ENCODE data around the gene CDKAL1. TPM values are rescaled to one million over a fixed set of nuclear protein-coding genes. Genes with fewer than 3 reads are reported as not detected.
"Not testable (repeated sequence)": the region's sequence is repeated elsewhere in the genome, so short reads cannot be mapped to it uniquely, and the experiment has no call there.

The CDKAL1 gene
- total RNA-seq, 1 experiment from 2014 or later, result 21.8 TPM

DNA sequence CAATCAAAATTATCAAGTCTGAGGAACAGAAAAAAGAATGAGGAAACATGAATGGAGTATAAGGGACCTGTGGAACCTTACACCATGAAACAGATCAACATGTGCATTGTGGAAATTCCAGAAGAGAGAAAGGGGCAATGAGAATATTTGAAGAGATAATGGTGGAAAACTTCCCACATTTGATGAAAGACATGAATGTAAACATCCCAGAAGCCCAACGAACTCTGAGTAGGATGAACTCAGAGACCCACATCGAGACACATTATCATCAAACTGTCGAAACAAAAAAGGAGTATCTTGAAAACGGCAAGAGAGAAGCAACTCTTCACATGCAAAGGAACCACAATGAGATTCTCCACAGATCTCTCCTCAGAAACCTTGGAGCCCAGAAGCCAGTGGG lies 371.1 kb downstream of the CDKAL1 start:
- Histone ChIP-seq H3K4me3 (no peak overlapping the region), H3K9me3 (replicated peaks) (no peaks in the 10 kb centered on the region), H3K27me3 (no peaks in the 10 kb centered on the region), H3K4me1 (no peaks in the 10 kb centered on the region), H3K27ac (no peak overlapping the region), H3K36me3 (no peaks in the 10 kb centered on the region)
- DNase-seq, result no peak

DNA sequence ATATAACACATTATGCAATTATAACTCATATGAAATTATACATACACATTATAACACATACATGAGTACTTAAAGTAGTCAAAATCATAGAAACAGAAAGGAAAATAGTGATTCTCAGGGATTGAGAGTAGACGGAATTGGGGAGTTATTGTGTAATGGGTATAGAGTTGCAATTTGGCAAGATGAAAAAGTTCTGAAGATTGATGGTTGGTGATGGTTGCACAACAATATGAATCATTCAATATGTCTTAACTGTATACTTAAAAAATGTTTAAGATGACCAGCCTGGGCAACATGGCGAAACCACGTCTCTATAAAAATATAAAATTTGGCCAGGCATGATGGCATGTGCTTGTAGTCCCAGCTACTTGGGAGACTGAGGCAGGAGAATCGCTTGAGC lies 372.7 kb downstream of the CDKAL1 start:
- H3K27ac ChIP-seq, result no peak overlapping the region
- no peak for DNase-seq
- no peaks in the 10 kb centered on the region for H3K27me3 ChIP-seq
- no peak overlapping the region for H3K4me3 ChIP-seq
- no peaks in the 10 kb centered on the region for H3K36me3 ChIP-seq
- H3K9me3 ChIP-seq (replicated peaks), result no peaks in the 10 kb centered on the region
- no peaks in the 10 kb centered on the region for H3K4me1 ChIP-seq

DNA sequence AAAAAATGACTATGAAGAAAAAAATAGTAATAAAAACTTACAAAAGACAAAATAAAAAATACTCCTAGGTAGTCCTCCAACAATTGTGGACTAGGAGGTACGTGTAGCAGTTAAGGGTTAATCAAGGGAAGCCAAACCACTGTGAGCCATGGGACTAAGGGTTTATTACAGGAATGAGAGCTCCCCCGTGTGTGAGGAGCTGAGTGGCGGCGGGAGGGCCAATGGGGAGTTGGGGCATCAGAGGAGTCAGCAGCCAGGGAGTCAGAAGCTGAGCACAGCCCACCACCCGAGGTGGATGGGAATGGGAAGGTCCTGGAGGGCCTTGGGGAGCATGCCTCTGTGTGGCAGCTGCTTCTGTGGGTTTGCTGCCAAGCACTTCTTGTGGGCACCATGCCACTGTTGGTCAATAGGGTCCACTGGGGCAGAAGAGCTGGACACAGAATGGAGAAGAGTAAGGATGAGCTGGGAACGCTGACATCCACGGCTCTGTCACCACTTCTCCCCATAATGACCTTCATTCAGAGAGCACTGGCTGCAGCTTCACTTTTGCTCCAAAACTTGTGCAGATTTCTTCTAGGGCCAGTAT lies 373.3 kb downstream of the CDKAL1 start:
- H3K27me3 ChIP-seq, result no peaks in the 10 kb centered on the region
- no peaks in the 10 kb centered on the region for H3K36me3 ChIP-seq
- H3K4me3 ChIP-seq, result no peak overlapping the region
- no peak for DNase-seq
- no peak overlapping the region for H3K27ac ChIP-seq
- H3K4me1 ChIP-seq, result no peaks in the 10 kb centered on the region
- H3K9me3 ChIP-seq (replicated peaks), result no peaks in the 10 kb centered on the region

DNA sequence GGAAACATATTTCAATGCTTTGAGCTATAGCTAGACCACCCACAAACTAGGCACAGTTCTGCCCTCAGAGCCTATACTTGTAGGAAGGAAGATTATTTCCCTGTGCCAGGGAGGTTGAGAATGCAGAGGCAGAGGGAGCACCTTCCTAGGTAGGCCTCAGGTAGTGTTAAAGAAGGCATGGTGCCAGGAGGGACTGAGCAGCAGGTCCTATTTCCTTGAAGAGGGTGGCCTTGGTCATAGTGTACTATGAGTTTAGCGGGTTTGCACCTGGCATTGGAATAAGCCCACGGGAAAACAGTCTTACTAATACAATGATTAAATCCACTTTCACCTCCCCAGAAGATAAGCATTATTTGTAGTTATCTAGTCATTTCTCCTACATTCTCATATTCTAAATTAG lies 375.4 kb downstream of the CDKAL1 start:
- Histone ChIP-seq H3K36me3 (no peaks in the 10 kb centered on the region), H3K27ac (no peak overlapping the region), H3K9me3 (replicated peaks) (no peaks in the 10 kb centered on the region), H3K4me1 (no peaks in the 10 kb centered on the region), H3K4me3 (no peak overlapping the region), H3K27me3 (no peaks in the 10 kb centered on the region)
- DNase-seq, result no peak

DNA sequence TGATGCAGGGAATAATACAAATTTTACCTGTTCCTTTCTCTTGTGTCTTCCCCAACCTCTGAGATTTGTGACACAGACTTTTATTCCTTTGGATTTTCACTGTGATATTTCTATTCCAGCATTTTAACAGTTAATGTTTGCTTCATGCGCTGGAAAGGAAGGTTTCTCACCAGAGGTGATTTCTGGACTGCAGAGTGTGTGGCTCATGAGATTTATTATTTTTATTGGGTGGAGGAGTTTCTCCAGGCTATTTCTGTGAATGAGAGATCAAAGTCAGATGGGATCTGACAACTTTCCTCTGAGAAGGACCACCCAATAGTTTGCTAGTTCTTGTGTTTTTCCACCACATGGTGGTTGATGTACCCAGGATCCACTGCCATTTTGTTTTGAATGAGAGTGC lies 377.5 kb downstream of the CDKAL1 start:
- H3K36me3 ChIP-seq, result no peaks in the 10 kb centered on the region
- no peak overlapping the region for H3K27ac ChIP-seq
- no peaks in the 10 kb centered on the region for H3K27me3 ChIP-seq
- DNase-seq, result no peak
- no peaks in the 10 kb centered on the region for H3K4me1 ChIP-seq
- no peak overlapping the region for H3K4me3 ChIP-seq
- no peaks in the 10 kb centered on the region for H3K9me3 ChIP-seq (replicated peaks)

DNA sequence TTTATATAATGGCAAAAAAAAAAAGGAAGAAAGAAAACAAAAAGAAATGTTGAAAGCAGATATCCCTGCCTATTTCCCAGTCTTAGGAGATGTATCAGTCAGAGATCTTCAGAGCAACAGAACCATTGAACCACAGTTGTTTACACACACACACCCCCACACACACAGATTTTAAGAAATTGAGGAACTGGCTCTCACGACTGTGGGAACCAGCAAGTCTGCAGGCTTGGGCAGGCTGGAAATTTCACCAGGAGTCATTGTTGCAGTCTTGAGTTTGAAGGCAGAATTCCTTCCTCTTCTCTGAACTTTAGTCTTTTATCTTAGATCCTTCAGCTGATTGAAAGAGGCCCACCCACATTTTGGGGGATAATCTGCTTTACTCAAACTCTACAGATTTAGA lies 380.9 kb downstream of the CDKAL1 start:
- H3K27me3 ChIP-seq, result no peaks in the 10 kb centered on the region
- H3K4me3 ChIP-seq, result no peak overlapping the region
- no peak overlapping the region for H3K27ac ChIP-seq
- H3K36me3 ChIP-seq, result no peaks in the 10 kb centered on the region
- no peak for DNase-seq
- H3K4me1 ChIP-seq, result no peaks in the 10 kb centered on the region
- H3K9me3 ChIP-seq (replicated peaks), result no peaks in the 10 kb centered on the region

DNA sequence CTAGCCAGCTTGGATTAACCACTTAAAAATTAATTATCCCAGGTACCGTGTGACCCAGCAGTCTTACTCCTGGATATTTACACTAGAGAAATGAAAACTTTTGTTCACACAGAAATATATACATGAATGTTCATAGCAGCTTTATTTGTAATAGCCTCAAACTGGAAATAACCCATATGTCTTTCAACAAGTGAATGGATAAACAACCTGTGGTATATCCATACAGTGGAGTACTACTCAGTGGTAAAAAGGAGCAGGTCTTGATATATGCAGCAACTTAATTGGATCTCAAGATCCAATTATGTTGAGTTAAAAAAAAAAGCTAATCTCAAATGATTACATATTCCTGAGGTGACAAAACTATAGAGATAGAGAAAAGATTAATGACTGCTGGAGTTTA lies 381.4 kb downstream of the CDKAL1 start:
- Histone ChIP-seq H3K4me3 (no peak overlapping the region), H3K36me3 (no peaks in the 10 kb centered on the region), H3K27me3 (no peaks in the 10 kb centered on the region), H3K4me1 (no peaks in the 10 kb centered on the region), H3K9me3 (replicated peaks) (no peaks in the 10 kb centered on the region), H3K27ac (no peak overlapping the region)
- no peak for DNase-seq

DNA sequence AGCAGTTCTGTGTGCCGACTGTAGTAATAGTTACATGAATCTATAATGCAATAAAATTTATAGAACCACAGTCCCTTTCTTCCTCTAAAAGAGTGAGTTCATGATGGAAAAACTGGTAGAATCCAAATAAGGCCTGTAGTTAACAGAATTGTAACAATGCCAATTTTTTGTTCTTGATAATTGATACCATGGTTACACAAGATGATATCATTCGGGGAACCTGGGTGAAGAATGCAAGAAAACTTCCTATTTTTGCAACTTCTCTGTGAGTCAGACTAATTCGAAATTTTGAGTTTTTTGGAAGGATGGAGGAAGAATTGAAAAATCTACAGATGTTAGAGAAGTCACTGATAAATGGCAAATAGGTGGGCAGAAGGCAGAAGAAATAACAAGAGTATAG lies 381.8 kb downstream of the CDKAL1 start:
- Histone ChIP-seq H3K27me3 (no peaks in the 10 kb centered on the region), H3K36me3 (no peaks in the 10 kb centered on the region), H3K27ac (no peak overlapping the region), H3K9me3 (replicated peaks) (no peaks in the 10 kb centered on the region), H3K4me3 (no peak overlapping the region), H3K4me1 (no peaks in the 10 kb centered on the region)
- DNase-seq, result no peak

DNA sequence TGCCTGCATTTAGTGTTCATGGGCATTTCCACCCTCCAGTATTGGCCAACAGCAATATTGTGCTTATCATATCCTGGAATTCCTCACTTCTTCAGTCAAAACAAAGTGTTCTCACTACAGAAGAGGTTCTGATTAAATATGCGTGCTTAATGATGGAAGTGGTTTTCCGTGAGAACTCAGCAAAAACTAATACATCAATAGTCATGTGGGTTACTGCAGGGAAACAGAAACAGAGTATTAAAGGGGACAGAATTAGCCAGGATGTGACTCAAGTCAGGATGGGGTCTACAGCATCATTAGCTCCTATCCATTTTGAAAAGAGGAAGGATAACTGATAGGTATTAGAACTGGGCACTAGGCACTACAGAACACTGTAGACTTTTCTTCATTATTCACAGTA lies 384.6 kb downstream of the CDKAL1 start:
- Histone ChIP-seq H3K9me3 (replicated peaks) (no peaks in the 10 kb centered on the region), H3K27ac (no peak overlapping the region), H3K36me3 (no peaks in the 10 kb centered on the region), H3K4me3 (no peak overlapping the region), H3K4me1 (no peaks in the 10 kb centered on the region), H3K27me3 (no peaks in the 10 kb centered on the region)
- no peak for DNase-seq

DNA sequence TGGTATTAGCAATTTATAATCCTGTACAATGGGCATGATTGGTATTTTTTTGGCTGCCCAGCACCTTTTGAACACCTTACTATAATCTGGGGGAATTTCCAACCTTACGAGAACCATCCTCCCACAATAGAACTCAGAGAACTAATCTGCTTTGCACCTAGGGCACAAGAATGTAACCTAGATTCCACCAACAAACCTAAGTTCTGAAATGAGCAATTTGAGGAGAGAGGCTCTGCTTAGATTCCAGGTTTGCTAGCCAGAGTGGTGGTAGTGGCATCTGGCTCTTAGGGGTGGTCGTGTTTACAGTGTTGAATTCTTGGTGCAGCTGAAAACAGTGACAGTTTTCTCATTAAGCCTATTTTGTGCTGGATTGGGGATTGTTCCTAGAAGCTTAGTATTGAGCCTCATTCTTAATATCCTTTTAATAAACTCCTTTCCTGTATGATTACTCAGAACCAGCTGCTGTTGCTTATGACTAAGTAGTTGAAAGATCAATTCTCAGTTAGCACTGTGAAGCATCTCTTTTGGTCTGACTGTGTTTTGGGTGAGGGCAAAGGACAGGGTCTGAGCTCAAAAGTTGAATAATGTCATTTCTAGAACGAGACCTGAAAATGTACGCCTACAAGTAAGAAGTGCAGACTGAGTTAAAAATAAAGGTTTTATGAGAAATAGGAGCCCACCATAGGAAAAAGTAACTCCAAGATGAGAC lies 385.6 kb downstream of the CDKAL1 start:
- no peak for DNase-seq

DNA sequence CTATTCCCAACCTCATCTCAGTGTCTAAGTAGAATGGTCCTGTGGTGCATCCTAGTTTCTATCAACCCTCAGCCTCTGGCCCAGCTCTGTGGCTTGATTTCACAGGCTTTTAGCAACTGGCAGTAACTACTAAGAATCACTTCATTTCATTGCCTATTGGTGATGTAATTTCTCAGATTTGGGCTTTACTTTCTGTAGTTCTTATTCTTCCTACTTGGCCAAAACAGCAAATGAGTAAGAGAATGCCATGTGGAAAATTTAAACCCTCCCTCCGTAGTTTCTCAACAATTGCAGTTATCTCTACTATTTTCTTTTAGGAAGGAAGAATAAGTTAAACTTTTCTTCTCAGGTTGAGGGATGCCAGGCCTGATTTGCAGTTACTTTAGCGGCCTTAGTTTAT lies 387.3 kb downstream of the CDKAL1 start:
- no peak overlapping the region for H3K27ac ChIP-seq
- no peaks in the 10 kb centered on the region for H3K27me3 ChIP-seq
- no peak overlapping the region for H3K4me3 ChIP-seq
- no peaks in the 10 kb centered on the region for H3K36me3 ChIP-seq
- H3K4me1 ChIP-seq, result no peaks in the 10 kb centered on the region
- no peak for DNase-seq
- H3K9me3 ChIP-seq (replicated peaks), result no peaks in the 10 kb centered on the region

More for the DNA sequence above, 385.6 kb downstream of the CDKAL1 start:
- Histone ChIP-seq H3K4me1 (no peaks in the 10 kb centered on the region), H3K4me3 (no peak overlapping the region), H3K27me3 (no peaks in the 10 kb centered on the region), H3K36me3 (no peaks in the 10 kb centered on the region), H3K27ac (no peak overlapping the region), H3K9me3 (replicated peaks) (no peaks in the 10 kb centered on the region)

DNA sequence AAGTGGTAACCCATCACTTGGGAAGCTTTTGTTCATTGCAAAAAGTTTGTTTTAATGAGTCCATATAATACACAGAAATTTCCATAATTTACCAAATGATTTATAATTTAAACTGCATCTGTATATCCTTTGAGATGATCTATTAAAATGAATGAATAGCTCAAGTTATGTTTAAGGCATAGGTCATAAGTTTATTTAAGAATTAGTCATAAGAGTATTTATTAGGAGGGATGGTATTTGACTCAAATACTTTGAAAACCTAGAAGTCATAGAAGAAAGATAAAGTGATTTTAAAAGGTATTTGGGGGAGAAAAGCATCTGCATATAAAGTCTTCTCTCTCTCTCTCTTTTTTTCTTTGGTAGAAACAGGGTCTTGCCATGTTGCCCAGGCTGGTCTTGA lies 388.5 kb downstream of the CDKAL1 start:
- no peaks in the 10 kb centered on the region for H3K9me3 ChIP-seq (replicated peaks)
- no peak for DNase-seq
- H3K27me3 ChIP-seq, result no peaks in the 10 kb centered on the region
- H3K4me1 ChIP-seq, result no peaks in the 10 kb centered on the region
- no peak overlapping the region for H3K27ac ChIP-seq
- no peaks in the 10 kb centered on the region for H3K36me3 ChIP-seq
- H3K4me3 ChIP-seq, result no peak overlapping the region

DNA sequence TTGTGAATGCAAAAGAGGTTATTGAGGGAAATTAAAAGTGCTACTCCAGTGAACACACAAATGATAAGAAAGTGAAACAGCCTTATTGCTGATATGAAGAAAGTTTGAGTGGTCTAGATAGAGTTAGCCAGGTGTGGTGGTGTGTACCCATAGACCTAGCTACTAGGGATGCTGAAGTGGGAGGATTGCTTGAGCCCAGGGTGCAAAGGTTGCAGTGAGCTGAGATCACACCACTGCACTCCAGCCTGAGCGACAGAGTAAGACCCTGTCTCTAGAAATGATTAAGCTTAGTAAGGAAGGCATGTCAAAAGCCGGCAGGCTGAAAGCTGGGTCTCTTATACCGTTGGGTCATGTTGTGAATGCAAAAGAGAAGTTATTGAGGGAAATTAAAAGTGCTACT lies 389.8 kb downstream of the CDKAL1 start:
- not testable (repeated sequence) for H3K36me3 ChIP-seq, DNase-seq, H3K27ac ChIP-seq

DNA sequence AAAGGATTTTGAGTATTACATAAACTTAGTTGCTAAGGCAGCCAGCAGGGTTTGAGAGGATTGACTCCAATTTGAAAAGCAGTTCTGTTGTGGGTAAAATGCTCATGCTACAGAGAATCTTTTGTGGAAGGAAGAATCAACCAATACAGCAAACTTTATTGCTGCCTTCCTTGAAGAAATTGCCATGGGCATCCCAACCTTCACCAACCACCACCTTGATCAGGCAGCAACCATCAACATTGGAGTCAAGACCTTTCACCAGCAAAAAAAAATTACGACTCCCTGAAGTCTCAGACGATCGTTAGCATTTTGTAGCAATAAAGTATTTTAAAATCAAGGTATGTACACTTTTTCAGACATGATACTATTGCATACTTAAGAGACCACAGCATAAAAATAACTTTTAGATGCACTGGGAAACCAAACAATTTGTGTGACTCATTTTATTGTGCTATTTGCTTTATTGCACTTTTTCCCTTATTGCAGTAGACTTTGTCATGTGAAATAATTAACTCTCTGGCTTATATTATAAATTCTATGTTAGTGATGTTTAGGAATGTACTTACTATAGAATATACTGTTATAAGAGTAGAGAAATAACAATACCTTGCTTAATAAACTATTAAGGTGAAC lies 390.8 kb downstream of the CDKAL1 start:
- DNase-seq, result no peak
- no peak overlapping the region for H3K27ac ChIP-seq

More for the DNA sequence above, 389.8 kb downstream of the CDKAL1 start:
- not testable (repeated sequence) for H3K27me3 ChIP-seq; H3K4me1 ChIP-seq; H3K4me3 ChIP-seq; H3K9me3 ChIP-seq (replicated peaks)

DNA sequence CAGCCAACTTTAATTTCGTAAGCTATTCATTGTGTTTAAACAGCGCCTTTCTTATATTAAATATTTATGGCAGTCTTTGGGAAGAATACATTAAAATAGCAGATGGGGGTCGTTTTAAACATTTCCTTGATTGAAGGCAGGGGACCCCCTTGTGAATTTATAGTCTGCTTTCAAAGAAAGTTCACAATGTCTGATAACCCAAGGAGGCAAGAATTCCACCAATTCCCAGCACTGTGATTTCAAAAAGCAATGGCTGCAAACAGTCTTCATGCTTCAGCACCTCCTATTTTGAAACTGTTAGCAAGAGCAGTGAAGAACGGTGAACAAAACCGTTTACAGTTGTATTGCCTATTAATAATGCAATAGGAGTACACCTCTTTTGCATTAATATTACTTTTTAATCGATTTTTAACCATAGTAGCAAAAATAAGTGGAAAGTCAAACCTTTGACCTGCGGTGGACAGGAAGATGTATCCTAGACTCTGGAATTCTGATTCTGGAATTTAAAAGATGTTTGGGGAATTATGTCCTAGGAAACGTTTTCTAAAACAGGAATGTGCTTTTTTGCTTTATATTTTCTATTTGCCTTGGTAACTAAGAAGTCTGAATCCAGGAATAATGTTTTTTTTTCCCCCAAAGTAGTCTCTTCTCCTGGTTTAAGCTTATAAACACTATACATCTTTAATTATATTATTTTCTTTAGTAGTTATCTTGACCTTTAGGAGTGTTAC lies 393.0 kb downstream of the CDKAL1 start:
- no peaks in the 10 kb centered on the region for H3K9me3 ChIP-seq (replicated peaks)
- DNase-seq, result no peak
- H3K4me1 ChIP-seq, result no peaks in the 10 kb centered on the region
- no peaks in the 10 kb centered on the region for H3K36me3 ChIP-seq
- no peaks in the 10 kb centered on the region for H3K27me3 ChIP-seq
- H3K27ac ChIP-seq, result no peak overlapping the region
- no peak overlapping the region for H3K4me3 ChIP-seq

More for the DNA sequence above, 390.8 kb downstream of the CDKAL1 start:
- Histone ChIP-seq H3K4me1 (no peaks in the 10 kb centered on the region), H3K4me3 (no peak overlapping the region), H3K9me3 (replicated peaks) (no peaks in the 10 kb centered on the region), H3K36me3 (no peaks in the 10 kb centered on the region), H3K27me3 (no peaks in the 10 kb centered on the region)
